CD4-positive, alpha-beta T cell treated with Interferon alpha-2 for 1 hour (primary cell): ENCODE data around the gene GLUD2.
"Not testable (repeated sequence)": the region's sequence is repeated elsewhere in the genome, so short reads cannot be mapped to it uniquely, and the experiment has no call there.

ENCODE experiments used
- DNase-seq, 2 donors: peaks; one replicate each; pipeline ENCODE4 v3.0.0-alpha.2; 2020 to 2022

The GLUD2 gene

GRCh38 chrX:121047441-121048419 lies at the start of gene GLUD2:
Gene GLUD2 (plus strand): TSS chrX:121047610. CDS start chrX:121047685, 75 bp downstream.
- not testable (repeated sequence) for DNase-seq

DNA sequence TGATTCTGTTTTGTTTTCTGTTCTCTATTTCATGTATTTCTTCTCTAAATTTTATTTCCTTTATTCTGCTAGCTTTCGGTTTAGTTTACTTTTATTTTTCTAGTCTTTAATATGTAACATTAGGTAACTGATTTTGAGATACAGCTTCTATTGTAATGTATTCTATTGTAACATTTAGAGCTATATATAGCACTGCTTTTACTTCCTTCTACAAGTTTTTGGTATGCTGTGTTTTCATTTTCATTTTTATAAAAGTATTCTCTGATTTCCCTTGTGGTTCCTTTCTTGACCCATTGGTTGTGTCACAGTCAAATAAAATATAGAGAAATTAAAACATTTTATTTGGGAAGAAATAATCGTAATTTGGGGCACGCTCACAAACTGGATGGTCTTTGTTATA lies 48.0 kb upstream of the GLUD2 start:
- DNase-seq: no peak

DNA sequence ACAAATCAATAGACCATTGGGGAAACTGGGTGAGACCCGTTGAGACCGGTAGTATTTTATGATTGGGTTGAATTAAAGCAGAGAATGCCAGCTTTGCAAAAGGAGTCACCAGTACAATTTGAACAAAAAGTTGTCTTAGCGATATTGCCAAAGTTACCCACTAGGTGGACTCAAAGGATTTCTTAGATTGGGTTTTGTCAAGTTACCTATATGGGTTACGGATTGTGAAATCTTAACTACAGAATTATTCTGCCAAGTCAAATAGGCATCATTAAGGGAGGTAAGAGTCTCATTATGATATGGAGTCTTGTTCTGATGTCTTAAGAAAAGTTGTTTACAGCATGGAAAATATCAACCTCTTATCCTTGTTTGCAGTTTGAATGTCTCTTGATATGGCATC lies 46.8 kb upstream of the GLUD2 start:
- no peak for DNase-seq

DNA sequence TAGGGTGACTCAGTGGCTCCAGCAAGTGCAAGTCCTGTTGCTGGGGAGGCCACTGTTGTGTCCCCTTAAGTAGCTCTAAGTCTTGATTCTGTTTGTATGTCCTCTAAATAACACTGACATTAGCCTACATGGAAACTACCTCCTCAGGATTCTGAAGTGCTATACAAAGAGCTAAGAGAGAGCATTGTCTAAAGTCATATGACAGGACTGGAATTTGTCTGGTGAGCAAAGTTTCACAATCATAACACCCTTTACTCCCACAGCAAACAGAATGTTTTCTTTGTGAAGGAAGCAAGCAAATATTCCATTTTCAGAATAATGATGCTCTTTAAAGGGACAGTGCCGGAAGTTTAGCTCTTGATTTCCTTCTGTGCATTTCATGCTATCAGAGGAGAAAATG lies 38.5 kb upstream of the GLUD2 start:
- no peak for DNase-seq

GRCh38 chrX:121009764-121010163 lies 37.6 kb upstream of the GLUD2 start:
- no peak for DNase-seq

DNA sequence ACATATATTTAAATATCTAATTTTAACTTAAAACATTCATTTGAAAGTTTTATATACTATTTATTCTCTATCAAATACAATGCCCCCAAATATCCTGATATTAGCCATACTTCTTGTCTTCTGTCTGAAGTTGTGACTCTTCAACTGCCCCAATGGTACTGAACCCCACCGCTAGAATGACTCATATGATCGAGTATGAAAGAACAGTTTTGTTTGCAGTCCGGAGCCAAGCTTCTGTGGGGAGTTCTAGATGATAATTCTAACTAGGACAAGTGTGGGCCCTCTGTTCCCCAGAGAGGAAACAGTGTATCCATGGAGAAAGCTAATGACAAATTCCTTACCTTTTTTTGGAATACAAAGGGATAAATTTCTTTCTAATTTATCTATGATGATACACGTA lies 37.2 kb upstream of the GLUD2 start:
- no peak for DNase-seq

DNA sequence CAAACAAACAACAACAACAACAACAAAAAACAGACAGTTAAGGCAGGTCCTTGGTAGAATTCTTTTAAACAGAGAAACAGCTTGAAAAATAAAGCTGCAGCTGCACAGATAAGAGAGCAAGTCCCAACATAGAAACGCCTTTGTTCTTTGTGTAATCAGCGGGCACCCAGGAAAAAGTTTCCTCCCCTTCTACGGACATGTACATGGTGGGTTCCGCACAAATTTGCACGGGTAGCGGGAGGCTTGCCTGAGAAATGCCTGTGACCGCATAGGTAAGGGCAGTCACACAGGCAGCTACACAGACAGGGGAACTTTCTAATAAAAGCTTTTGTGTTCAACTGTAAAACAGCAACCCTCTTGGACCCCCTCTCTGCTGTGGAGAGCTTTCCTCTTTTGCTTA lies 36.2 kb upstream of the GLUD2 start:
- DNase-seq: no peak

DNA sequence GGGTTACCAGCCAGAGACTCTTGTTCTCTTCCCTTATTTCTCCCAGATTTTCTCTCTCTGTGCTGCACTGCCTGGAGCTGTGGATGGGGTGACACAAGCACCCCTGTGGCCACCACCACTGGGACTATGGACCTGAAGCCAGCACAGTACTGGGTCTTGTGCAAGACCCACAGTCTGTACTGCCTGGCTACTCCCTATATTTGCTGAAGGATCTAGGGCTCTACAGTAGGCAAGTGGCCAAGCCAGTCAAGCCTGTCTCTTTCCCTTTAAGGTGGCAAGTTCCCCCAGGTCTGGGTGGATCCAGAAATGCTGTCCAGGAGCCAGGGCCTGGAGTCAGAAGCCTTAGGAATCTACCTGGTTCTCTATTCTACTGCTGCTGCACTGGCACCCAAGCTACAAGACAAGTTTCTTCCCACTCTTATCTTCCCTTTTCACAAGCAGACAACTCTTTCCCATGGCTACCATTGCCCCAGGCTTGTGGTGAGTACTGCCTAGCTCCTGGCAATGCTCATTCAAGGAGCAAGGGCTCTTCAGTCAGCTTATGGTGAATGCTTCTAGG lies 33.4 kb upstream of the GLUD2 start:
- no peak for DNase-seq

GRCh38 chrX:121014826-121015225 lies 32.6 kb upstream of the GLUD2 start:
- DNase-seq: no peak

GRCh38 chrX:121028419-121028818 lies 19.0 kb upstream of the GLUD2 start:
- DNase-seq: no peak

- DNase-seq: no peak
Observed at GRCh38 chrX:121030083-121030482, 17.3 kb upstream of the GLUD2 start.

- no peak for DNase-seq
Observed at GRCh38 chrX:121032531-121032930, 14.9 kb upstream of the GLUD2 start.

DNA sequence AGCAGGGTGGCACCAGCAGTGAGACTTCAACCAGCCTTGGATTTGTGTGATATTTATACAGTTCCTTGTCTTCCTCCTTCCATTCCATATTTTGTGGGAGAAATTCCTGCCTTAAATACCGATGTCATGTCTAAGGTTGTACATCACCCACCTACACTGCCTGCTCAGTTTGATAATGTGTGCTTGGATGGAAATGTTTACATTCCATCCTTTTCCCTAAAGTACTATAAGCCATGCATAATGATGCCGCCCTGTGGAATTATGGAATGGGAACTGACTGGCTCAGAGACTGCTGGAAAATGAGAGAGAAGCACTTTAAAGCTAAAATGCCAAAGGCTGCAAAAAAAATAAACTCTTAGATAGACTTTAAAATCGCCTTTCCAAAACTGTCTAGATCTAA lies 11.3 kb upstream of the GLUD2 start:
- DNase-seq: no peak

DNA sequence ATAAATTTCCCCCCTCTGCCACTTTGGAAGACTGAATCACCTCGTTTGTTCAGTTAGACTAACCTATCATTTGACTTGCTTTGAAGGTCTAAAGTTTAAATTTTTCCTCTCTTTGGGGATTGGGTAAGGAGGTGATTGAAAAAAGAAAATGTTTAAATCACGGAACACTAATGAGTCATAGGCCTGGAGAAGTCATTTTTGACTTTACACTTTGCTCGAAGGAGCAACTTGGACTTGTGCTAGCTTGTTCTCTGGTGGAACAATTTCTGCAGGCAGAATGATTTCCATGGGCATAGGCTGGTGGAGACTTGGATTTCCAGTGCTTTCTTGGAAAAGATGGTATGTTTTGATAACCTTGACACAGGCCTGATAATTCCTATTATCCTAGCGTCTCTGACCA lies 10.5 kb upstream of the GLUD2 start:
- no peak for DNase-seq

DNA sequence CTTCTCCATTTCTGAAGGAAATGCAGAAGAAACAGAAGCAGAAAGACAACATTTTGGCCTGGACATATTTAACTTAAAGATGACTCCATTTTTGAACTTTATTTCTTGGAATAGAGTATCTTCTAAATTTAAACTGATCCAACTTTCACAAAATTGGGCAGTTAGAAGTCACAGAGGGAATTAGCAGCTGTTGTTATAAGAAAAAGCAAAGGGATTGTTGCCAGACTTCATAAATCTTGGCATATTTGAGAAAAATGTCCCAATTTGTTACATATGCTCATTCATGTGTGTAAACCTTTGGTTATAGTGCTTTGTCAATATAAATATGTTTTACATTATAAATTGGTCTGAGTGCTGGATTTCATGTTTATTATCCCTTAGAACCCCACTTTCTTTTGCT lies 3.4 kb downstream of the GLUD2 start:
- DNase-seq: no peak

DNA sequence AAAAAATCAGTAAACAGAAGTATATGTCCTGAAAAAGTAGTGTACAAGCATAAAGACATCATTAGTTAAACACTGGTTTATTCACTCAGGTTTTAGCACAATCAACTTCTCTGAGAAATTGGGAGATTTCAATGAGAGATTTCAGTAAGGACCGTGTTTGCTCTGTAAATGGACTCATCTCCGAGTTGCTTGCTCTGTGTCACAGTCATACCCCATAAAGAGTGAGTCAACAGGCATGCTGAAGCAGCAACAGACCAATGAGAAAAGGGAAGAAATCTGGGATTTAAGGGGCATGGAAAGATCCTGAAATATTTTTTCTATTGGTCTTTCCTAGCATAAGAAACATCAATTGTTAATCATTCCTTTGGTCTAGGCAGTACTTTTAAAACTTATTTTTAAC lies 4.7 kb downstream of the GLUD2 start:
- no peak for DNase-seq

- no peak for DNase-seq
Observed at GRCh38 chrX:121062289-121062688, 14.9 kb downstream of the GLUD2 start.

DNA sequence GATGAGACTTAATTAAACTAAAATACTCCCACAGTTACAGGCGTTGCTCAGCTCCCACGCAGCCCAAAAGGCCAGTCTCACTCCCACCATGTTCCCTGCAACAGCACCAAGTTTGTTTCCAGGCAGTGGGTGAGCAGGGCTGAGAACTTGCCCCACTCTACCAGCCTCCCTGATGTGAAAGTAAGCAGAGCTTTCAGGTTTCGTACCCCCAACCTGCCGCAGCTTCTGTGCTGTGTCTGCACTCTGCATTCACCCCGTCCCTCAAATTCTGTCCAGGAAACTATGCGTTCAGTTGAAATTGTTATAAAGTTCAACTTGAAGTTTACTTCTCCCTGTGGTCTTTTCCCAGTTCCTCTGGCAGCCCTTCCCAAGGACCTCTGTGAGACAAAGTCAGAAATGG lies 17.2 kb downstream of the GLUD2 start:
- no peak for DNase-seq

DNA sequence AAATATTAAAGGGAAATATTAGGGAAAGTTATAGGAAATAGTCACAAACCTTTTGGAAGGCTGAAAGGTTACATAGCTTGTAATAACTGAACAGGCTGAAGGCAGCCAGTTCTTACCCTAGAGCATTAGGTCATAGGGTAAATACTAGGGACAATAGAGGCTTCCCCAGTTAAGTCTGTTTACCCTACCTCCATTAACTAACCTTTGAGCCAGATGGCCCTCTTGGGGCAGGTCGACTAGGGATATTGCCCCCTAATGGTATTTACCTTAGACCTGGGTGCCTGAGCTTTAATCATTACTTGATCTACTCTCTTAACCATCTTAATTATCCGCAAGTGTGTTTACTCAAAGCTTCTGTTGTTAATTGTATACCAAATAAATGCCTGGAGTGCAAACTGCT lies 36.8 kb downstream of the GLUD2 start:
- DNase-seq: not testable (repeated sequence)

- no peak for DNase-seq
Observed at GRCh38 chrX:121084903-121085611, 37.6 kb downstream of the GLUD2 start.

DNA sequence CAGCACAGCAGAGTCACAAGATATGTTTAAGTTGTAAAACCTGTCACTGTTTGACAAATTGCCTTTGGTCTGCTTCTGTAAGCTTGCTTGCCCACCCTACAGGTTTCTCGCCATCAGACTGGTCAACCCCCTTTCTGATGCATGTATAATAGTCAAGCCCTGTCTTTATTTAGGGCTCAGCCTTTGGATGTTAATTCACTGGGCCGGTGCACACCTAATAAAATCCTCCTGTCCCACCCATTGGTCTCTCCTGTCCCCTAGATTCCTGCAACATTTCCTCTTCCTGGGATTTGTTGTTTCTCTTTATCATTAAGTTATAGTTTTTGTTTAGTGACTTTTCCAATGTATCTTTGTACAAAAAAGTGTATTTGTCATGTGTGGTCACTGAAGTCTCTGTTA lies 38.2 kb downstream of the GLUD2 start:
- DNase-seq: no peak

DNA sequence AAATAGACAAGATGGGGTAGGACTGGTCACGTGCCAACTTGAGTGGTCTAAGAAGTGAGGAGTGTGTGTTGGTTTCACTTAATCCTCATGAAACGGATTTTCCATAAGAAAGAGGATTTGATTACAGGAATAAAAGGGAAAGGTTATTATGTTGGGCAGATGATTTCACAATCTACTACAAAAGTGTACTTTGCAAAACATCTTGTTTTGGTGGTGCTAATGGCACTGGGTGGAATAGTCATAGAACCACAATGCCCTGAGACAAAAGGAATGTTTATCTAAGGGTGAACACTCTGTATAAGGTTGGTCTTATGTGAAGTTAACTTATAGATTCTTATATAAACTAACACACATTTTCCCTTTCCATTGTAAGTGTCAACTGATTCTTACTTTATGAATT lies 45.6 kb downstream of the GLUD2 start:
- no peak for DNase-seq
